ENCODE measurements around the gene CAPZB.

The CAPZB gene

GRCh38 chr1:19381261-19381660 is 104.1 kb downstream of the CAPZB start:
- DNase-seq, result no peak

DNA sequence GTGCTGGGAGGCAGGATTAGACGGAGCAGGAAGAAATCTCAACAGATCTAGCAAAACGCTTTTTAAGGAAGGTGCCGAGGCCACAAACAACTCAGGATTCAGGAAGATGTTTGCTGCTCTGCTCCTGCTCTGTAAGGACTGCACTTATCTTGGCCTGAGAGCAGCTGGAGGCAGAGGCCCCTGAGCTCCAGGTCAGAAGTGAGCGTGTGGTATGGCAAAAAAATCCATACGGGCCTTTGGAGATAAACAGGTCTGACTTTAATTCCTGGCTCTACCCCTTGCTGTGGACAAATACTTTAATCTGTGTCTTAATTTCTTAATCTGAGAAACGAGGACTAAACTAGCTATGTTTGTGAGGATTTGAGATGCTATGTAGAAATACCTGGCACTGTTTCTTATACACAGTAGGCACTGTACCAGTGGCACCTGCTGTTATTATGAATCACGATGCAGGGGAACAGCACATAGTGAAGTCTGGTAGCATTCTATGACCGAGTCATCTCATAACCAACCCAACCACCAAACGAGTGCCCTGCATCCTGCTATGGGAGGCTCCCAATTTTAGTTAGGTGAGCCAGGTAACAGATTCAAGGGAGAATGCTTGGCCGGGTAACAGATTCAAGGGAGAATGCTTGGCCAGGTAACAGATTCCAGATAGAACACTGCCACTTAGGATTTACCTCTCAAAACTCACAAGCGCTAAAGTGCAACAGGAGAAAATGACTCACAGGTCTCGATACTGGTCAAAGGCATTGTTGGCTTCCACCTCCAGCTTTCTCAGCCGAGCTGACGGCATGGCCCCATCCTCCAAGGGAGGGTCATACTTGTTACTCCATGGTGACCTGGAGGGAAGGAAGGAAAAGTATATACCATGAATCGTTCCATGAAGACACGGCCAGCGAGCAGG is 107.3 kb downstream of the CAPZB start:
- DNase-seq, result peak; percentile 11

DNA sequence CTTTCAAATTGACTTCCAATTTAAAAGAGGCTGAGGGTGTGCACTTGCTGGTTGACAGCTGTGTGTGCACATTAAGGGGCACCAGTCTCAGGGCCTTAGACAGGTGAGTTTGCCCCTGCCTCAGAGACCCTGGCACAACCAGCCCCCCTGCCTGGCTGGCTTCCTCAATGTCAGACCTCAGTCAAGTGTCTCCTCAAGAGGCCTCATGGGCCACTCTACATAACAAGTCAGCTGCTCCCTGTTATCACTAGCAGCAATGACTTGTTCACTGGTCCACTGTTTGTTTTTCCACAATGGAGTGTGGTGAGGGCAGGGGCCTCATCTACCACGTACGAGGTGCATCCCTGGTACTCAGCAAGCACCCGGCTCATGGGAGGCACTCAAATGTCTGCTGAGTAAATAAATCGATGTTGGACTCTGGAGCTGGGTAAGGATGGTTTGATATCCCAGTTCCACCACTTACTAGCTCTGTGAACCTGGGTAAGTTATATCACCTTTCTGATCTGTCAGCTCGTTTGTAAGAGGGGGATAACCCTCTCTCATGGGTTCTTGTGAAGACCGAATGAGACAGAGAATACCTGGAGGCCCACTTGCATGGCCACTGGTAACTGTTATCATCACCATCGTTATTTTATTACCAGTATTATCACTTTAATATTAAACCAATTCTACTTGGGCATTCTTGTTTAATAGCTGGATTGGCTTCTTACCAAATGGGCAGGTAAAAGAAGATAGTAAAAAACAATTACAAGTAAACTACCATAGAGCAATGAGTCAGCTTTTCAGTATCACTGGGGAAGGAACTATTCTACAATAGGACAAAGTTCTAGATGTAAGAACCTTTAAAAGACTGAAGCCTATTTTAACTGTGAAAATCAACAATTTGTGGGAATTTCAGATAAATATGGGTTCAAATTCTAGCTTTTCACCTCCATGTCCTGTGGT is 108.6 kb downstream of the CAPZB start:
- DNase-seq, result no peak

DNA sequence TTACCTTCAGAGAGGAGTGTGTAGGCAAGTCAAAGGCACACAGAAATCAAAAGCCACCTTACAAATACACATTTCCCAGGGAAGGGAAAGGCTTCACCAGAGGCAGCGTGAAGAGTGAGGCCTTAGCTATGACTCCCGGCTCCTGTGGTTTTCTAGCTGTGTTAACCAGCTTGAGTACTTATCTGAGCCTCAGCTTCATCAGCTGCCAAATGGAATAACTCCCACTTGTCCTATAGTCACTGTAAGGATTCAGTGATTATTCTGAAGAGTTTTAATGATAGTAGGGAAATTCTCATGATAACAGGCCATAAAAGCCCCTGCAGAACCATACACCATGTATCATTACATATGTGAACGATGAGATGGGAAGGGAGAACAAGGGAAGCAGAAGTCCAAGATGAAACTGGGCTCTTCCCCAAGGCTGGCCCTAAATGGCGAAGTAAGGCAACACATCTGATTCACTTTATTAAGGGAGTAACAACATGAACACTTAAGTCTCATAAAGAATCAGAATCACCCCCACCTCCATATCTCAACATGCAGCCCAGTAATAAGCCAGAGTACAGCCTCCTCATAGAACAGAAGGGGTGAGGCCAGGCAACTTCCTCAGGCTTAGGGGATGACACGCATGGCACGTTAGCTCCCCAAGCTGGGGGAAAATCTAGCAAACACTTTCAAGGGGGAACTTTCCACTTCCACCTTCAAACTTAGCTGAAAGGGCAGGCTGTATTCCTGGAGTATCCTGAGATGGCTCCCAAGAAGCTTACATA is 109.5 kb downstream of the CAPZB start:
- DNase-seq, result no peak

GRCh38 chr1:19374926-19375325 is 110.4 kb downstream of the CAPZB start:
- DNase-seq, result no peak

GRCh38 chr1:19374083-19374801 is 111.1 kb downstream of the CAPZB start:
- DNase-seq, result no peak

GRCh38 chr1:19373211-19374082 is 111.9 kb downstream of the CAPZB start:
- DNase-seq, result no peak

GRCh38 chr1:19372602-19373001 is 112.7 kb downstream of the CAPZB start:
- no peak for DNase-seq

- no peak for DNase-seq
Observed at GRCh38 chr1:19372136-19372514, 113.2 kb downstream of the CAPZB start.

DNA sequence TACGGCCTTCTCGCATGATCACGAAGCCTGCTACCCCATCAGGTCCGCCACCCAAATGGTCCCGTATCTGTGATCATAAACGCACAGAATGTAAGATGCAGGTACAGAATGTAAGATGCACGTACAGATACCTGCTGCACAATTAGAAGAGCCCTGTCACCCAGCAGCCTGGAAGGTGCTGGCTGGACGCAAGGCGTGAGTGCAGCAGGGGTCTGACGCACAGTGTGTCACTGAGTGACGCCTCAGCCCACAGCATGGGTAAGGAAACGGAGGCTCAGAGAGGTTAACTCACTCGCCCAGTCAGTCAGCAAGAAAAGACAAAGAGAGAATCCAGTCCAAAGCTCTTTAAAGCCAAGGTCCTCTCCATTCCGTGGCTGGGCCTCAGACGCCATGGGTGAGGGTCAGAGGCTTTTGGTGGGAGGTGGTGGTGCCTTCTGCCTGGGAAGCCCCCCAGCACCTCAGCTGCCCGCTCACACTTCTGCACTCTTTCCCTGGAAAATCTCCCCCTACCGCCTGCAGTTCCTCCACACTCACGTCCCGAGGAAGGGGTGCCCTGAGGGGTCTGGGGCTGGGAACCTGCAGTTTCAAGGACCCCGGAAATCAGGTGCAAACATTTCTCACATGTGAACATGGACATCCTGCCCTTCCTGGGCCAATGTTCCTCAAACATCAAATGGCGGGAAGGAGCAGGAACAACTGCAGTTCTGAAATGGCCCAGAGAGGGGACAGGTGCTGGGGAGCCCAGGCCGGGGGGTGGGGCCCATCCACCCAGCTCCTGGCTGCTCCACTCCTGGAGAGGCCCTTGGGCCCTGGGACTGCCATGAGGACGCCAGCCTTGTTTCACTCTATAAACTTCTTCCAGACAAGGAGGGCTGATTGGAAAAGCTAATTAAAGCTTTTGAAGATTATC is 113.9 kb downstream of the CAPZB start:
- DNase-seq, result no peak

DNA sequence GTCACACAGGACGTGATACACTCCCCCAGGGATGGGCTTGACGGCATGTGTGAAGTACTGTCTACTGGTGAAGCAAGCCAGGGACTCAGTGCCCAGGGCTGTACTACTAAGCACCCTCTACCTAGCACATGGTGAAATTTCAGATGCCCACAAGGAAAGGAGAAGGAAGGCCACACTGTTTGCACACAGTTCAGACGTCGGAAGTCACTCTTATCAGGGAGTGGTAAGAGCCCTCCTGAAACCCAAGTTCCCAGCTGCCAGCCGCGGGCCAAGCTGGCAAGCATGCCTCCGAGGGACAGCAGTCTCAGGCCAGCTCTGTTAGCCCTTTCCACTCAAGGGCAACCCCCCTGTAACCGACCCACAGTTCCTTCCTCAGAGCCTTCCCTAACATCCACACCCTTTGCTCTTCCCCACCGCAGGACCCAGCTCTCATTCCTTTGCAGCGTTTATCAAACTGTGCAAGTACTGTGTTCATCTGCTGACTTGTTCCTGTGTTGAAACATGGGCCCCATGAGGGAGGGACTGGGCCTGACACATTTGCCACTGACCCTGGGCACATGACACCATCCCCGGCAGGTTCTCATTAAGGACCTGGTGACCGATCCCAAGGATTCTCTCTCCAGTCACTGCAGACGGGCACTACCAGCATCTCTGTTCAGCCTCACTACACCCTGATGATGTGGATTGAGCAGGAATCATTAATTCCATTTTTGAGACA is 114.7 kb downstream of the CAPZB start:
- no peak for DNase-seq

DNA sequence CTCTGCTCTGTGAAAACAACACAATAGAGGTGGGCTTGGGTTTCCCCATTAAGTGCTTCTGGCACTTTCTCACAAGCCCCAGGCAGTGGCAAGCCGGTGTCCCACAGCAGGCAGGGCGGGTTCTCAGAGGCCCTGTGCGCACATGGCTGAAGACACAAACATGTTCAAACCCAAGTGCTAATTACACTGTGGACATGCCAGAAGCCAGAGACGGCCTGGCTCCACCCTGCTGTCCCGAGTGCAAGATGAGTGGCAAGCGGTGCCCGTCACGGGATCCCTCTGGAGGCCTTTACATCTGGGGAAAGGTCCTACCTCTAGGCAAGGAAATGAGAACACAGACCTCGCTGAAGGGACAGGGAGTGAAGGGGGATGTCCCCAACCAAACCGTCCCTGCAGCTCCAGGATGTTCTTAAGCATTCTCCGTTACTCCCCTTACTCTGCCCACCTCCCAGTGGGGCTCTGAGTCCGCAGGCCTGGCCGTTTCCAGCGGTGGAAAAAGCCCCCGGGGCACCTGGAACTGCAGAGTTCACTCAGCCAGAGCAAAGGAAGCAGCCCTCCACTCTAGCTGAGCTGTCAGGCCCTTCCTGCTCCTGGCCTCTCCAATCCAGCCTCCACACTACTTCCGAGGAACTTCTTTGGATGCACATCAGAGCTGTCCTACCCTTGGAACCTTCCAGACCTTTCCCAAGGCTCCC is 115.8 kb downstream of the CAPZB start:
- no peak for DNase-seq

DNA sequence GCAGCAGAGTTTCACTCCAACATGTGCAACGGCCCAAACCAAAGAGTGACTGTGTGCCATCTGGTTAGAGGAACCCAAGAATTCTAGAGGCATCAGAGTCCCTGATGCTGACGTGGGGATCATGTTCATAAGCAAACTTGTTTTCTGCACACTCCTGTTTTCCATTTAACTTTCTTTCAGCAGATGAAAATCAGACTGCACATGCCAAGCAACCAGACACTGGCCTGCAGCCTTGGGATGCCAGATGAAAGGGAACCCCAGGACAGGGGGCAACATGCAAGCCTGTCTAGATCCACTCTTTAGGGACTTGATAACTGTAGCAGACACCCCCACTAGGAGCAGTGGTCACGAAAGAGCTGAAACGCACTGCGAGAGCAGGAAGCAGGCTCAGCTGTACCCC is 116.4 kb downstream of the CAPZB start:
- DNase-seq, result no peak

- DNase-seq, result no peak
Observed at GRCh38 chr1:19368050-19368449, 117.3 kb downstream of the CAPZB start.

- DNase-seq, result no peak
Observed at GRCh38 chr1:19367584-19368041, 117.7 kb downstream of the CAPZB start.

GRCh38 chr1:19366599-19367536 is 118.5 kb downstream of the CAPZB start:
- DNase-seq, result no peak

DNA sequence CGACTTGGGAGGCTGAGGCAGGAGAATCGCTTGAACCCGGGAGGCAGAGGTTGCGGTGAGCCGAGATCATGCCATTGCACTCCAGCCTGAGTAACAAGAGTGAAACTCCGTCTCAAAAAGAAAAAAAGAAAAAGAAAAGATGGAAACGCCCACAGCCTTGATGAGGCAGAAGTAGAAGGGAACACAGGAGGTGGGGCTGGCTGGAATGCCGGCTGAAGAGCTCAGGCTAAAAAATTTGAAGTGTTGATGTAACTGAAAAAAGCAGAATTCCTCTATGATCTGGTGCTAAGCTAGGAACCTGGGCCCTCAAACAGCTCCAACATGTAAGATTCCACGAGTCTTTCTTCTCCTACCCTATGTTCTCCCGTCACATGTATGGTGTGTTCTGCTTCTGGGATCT is 119.6 kb downstream of the CAPZB start:
- DNase-seq, result no peak

Data from activated naive CD4-positive, alpha-beta T cell treated with Interleukin-2 at 50 U/mL for 16 hours (primary cell).